GM21528 (cell line): Measurements from ENCODE around the gene YTHDF2.
"Not testable (repeated sequence)": the region's sequence is repeated elsewhere in the genome, so short reads cannot be mapped to it uniquely, and the experiment has no call there.

ENCODE experiments used
- ATAC-seq: cut with Tn5 transposase; IDR thresholded peaks from one replicate; pipeline ENCODE4 v1.9.1; 2021; ENCODE audit warnings: mild to moderate bottlenecking, moderate library complexity; ENCODE audit not compliant: unreplicated experiment, low FRiP score

YTHDF2 gene

GRCh38 chr1:28736450-28737306 is at the start of gene YTHDF2:
TSS of gene YTHDF2 (plus strand) at chr1:28736940. CDS start at chr1:28737121, 181 bp downstream.
- peak; percentile 82 for ATAC-seq

GRCh38 chr1:28691627-28692026 is 45.1 kb upstream of the YTHDF2 start:
- ATAC-seq, result not testable (repeated sequence)

GRCh38 chr1:28703629-28704028 is 33.1 kb upstream of the YTHDF2 start:
- ATAC-seq, result no peak

DNA sequence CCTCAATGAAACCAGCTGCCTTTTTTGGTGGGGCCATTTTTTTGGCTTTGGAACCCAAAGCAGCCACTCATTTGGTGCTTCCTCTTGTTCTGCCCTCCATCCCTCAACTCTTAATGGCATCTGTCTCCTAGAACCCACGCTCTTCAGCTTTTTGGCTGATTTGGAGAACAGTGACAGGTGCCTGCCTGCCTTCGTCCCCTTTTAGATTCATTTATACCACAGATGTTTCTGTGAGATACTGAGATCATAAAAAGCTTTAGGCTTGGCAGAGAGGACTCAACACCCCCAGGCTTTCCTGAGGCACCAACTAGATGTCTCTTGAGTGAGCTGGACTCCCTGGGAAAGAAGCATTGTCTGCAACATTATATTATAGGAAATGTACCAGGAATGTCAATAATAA is 20.4 kb upstream of the YTHDF2 start:
- ATAC-seq, result no peak

- no peak for ATAC-seq
Observed at GRCh38 chr1:28718166-28718565, 18.6 kb upstream of the YTHDF2 start.

DNA sequence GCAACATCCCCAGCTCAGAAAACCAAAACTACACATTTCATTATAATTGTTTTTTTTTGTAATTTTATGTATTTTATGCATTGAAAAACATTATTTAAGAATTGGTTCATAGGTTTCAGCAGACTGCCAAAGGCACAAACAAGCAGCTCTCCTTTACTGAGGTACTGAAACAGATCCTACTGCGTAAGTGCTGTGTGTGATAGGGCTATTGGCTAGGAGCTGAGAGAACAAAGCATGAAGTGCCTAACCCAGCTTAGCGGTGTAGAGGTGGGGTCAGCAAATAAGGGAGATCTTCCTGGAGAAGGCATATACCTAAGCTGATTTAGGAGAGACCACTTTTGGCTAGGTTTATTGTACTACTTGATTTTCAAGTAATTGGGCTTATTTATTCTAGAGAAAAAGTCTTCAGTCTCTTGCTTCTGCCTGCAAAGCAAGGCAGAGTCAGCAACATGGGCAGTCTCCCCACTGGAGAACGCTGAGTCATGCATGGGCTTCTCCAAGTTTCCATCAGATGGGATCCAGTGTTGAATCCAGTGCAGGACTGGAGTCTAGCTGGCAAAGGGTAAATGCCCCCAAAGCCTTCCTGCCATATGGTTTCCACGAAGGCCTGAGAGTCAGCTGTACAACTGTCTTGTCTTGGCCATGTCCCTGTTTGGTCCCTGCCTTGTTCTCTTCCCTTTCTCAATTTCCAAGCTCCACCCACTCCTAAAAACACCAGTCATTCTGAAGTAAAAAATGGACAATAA is 18.0 kb upstream of the YTHDF2 start:
- ATAC-seq, result no peak

- ATAC-seq, result no peak
Observed at GRCh38 chr1:28719332-28719619, 17.5 kb upstream of the YTHDF2 start.

DNA sequence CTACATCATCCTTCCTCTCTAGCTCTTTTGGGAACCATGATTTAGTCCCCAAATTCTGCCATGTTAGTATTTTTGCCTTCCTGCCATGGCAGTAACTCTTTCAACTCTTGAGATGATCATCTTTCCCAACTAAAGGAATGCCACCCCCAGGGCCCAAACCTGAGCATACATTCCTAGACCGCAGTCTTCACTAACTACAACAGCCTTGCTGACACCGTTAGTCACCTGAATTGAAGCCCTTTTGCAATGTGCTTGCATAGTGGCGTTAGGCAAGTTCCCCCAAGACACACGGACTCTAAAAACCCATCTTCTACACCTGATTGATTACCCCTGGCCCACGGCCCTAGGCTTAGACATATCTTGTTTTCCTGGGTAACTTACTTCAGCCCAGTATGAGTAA is 16.4 kb upstream of the YTHDF2 start:
- ATAC-seq, result no peak

- ATAC-seq, result not testable (repeated sequence)
Observed at GRCh38 chr1:28721927-28722326, 14.8 kb upstream of the YTHDF2 start.

DNA sequence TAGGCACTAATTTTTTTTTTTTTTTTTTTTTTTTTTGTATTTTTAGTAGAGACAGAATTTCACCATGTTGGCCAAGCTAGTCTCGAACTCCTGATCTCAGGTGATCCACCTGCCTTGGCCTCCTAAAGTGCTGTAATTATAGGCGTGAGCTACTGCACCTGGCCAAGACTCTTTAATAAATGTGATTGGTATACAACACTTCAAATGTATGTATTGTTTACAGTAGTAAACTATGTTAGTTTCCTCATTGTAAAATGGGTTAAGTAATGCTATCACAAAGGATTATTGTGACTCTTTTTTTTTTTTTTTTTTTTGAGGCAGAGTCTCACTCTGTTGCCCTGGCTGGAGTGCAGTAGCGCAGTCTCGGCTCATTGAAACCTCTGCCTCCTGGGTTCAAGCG is 11.4 kb upstream of the YTHDF2 start:
- ATAC-seq, result not testable (repeated sequence)

GRCh38 chr1:28735961-28736449 is 735 bp upstream of the YTHDF2 start:
- no peak for ATAC-seq

GRCh38 chr1:28737307-28738132 is 780 bp downstream of the YTHDF2 start:
- peak; percentile 18 for ATAC-seq

- ATAC-seq, result no peak
Observed at GRCh38 chr1:28740118-28740517, 3.4 kb downstream of the YTHDF2 start.

GRCh38 chr1:28744184-28744583 is 7.4 kb downstream of the YTHDF2 start:
- no peak for ATAC-seq

GRCh38 chr1:28745653-28746173 is 9.0 kb downstream of the YTHDF2 start:
- no peak for ATAC-seq

DNA sequence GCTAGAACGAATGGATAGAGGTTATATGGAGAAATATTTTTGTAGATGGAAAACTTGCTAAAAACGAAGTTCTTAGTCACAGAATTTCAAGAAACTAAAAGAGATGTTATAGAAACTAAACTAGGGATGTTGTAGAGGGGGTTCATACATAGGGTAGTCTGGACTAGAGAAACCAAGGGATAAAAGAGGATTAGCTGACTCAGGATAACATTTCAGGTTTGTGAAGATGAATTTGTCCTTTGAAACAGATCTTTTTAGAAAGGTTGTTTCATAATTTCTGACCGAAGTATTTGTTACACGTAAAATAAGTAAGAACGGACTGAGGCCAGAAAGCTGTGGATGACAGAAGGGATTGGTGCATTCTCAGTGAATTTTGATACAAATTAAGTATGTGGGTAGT is 13.6 kb downstream of the YTHDF2 start:
- no peak for ATAC-seq

- not testable (repeated sequence) for ATAC-seq
Observed at GRCh38 chr1:28750771-28751294, 14.1 kb downstream of the YTHDF2 start.

- no peak for ATAC-seq
Observed at GRCh38 chr1:28751315-28752060, 14.7 kb downstream of the YTHDF2 start.

DNA sequence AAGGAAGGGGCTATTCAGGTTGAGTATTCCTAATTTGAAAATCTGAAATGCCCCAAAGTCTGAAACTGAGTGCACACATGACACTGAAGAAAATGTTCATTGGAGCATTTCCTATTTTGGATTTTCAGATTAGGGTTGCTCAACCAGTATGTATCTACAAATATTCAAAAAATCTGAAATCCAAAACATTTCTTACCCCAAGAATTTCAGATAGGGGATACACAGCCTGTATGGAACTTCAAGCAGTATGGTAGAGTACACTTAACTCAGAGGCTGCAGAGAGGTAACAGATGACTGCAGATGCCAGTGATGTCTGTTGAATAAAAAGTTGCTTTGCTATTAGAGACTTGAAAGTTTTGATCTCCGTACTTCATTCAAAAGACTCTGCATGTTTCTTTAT is 19.0 kb downstream of the YTHDF2 start:
- ATAC-seq, result no peak

GRCh38 chr1:28756846-28757245 is 20.1 kb downstream of the YTHDF2 start:
- no peak for ATAC-seq
